Stimulated activated CD4-positive, alpha-beta T cell treated with anti-CD3 and anti-CD28 coated beads, Interleukin-15, amount 100 ng/mL, for 48 hours (primary cell): ENCODE data around the gene BPIFA3.

Experiments
- DNase-seq, 2 donors: peaks; one replicate each; pipeline ENCODE4 v3.0.0-alpha.2; 2020; ENCODE audit warnings: low read depth in 2 of 2

The BPIFA3 gene

GRCh38 chr20:33211817-33212424 is 5.2 kb upstream of the BPIFA3 start:
- peak in 1 of 2 donors; percentile 11 for DNase-seq

- DNase-seq = no peak
These were observed 7.2 kb downstream of the BPIFA3 start for GRCh38 chr20:33224399-33224798.

- DNase-seq = no peak
These were observed 12.7 kb downstream of the BPIFA3 start for GRCh38 chr20:33229843-33230242.

GRCh38 chr20:33231237-33231636 is 14.1 kb downstream of the BPIFA3 start:
- no peak for DNase-seq

GRCh38 chr20:33232486-33233072 is 15.4 kb downstream of the BPIFA3 start:
- DNase-seq = no peak

GRCh38 chr20:33233129-33233774 is 16.1 kb downstream of the BPIFA3 start:
- DNase-seq = no peak

- no peak for DNase-seq
These were observed 16.9 kb downstream of the BPIFA3 start for GRCh38 chr20:33234050-33234449.

- no peak for DNase-seq
These were observed 18.5 kb downstream of the BPIFA3 start, which contains the start of gene BPIFA1 for GRCh38 chr20:33235696-33236095. Gene BPIFA1 (plus strand): TSS chr20:33235996. CDS start chr20:33237712, 1,716 bp downstream.

- DNase-seq = no peak
These were observed 19.2 kb downstream of the BPIFA3 start for GRCh38 chr20:33236351-33236750.

- DNase-seq = no peak
These were observed 20.8 kb downstream of the BPIFA3 start for GRCh38 chr20:33237989-33238388.

- no peak for DNase-seq
These were observed 22.3 kb downstream of the BPIFA3 start for GRCh38 chr20:33239418-33239817.

- DNase-seq = no peak
These were observed 23.0 kb downstream of the BPIFA3 start for GRCh38 chr20:33239979-33240736.

GRCh38 chr20:33240923-33241322 is 23.8 kb downstream of the BPIFA3 start:
- DNase-seq = no peak

- DNase-seq = no peak
These were observed 25.4 kb downstream of the BPIFA3 start for GRCh38 chr20:33242319-33243100.

- DNase-seq = no peak
These were observed 28.9 kb downstream of the BPIFA3 start for GRCh38 chr20:33246077-33246476.

GRCh38 chr20:33249456-33249855 is 32.3 kb downstream of the BPIFA3 start:
- no peak for DNase-seq

- DNase-seq = no peak
These were observed 33.5 kb downstream of the BPIFA3 start for GRCh38 chr20:33250666-33251065.

- no peak for DNase-seq
These were observed 34.3 kb downstream of the BPIFA3 start for GRCh38 chr20:33251496-33251895.

- DNase-seq = no peak
These were observed 35.3 kb downstream of the BPIFA3 start for GRCh38 chr20:33252460-33252859.

- DNase-seq = no peak
These were observed 37.9 kb downstream of the BPIFA3 start for GRCh38 chr20:33255005-33255404.

- no peak for DNase-seq
These were observed 40.1 kb downstream of the BPIFA3 start for GRCh38 chr20:33257237-33257636.

GRCh38 chr20:33259371-33259770 is 42.2 kb downstream of the BPIFA3 start:
- no peak for DNase-seq
